Esophagus muscularis mucosa (tissue), 4 donors: ENCODE results near the gene CHD3. TPM values are rescaled to one million over a fixed set of nuclear protein-coding genes. Genes with fewer than 3 reads are reported as not detected.

Source experiments
- DNase-seq: peaks from one replicate; pipeline ENCODE4 v3.0.0-alpha.2; 2017; ENCODE audit errors: extremely low spot score
- H3K27ac ChIP-seq, 4 donors: fragments of 200-600 bp; sonication (generic); replicated peaks in 1 of 4; 1 replicate in 3 of 4; 2 replicates in 1 of 4; pipeline ENCODE4 v1.5.1; 2016 to 2019; ENCODE audit warnings: mild to moderate bottlenecking in 1 of 4
- H3K27me3 ChIP-seq, 4 donors: fragments of 200-600 bp; sonication (generic); one replicate each; pipeline versions ENCODE4 v1.5.1 to v1.6.0; 2016 to 2019
- H3K36me3 ChIP-seq, 4 donors: fragments of 200-600 bp; sonication (generic); one replicate each; pipeline ENCODE4 v1.5.1; 2016 to 2019
- H3K4me1 ChIP-seq, 4 donors: fragments of 200-600 bp; sonication (generic); one replicate each; pipeline ENCODE4 v1.5.1; 2016 to 2019
- H3K4me3 ChIP-seq, 4 donors: fragments of 200-600 bp; sonication (generic); 1 replicate in 2 of 4; 2 replicates in 2 of 4; pipeline ENCODE4 v1.5.1; 2016 to 2019; ENCODE audit warnings: mild to moderate bottlenecking in 4 of 4, moderate library complexity in 1 of 4
- H3K9me3 ChIP-seq, 4 donors: fragments of 200-600 bp; sonication (generic); 1 replicate in 3 of 4; 2 replicates in 1 of 4; pipeline ENCODE4 v1.5.1; 2016 to 2019
- EP300 ChIP-seq: sonication (generic); formaldehyde crosslinking; IDR thresholded peaks from one replicate; pipeline ENCODE4 v1.6.1; 2017; ENCODE audit warnings: antibody characterized with exemption
- POLR2A ChIP-seq: fragments of 450-650 bp; IDR thresholded peaks from one replicate; pipeline ENCODE4 v1.6.1; 2017; ENCODE audit warnings: antibody characterized with exemption, moderate library complexity, mild to moderate bottlenecking, low read depth
- POLR2AphosphoS5 ChIP-seq, 2 donors: sonication (generic); formaldehyde crosslinking; IDR thresholded peaks; one replicate each; pipeline ENCODE4 v1.6.1; 2017; ENCODE audit warnings: antibody characterized with exemption in 2 of 2
- WGBS: methylation state at CpG from one replicate; pipeline ENCODE4 v1.1.5; 2018; 5-methylcytosine and 5-hydroxymethylcytosine counted together
- intact Hi-C: fragments of 100-400 bp; cut with DNase I; formaldehyde crosslinking; loops from one replicate; pipeline ENCODE4 v1.15.1; 2023
- total RNA-seq, 4 donors: library from RNA; depleted of rRNA; stranded (reverse); fragments of >200 nt; gene quantifications; one replicate each; pipeline versions ENCODE4 v1.1.0 to v1.2.1, GENCODE V29; 2016
- TF ChIP-seq, protein P1 (sequence below), 3 experiments: fragments of 200-600 bp in 2 of 3; fragments of 450-650 bp in 1 of 3; sonication (generic) in 2 of 3; IDR thresholded peaks; one replicate each; pipeline ENCODE4 v1.5.1; 2017 to 2019; ENCODE audit warnings: antibody characterized with exemption in 3 of 3, mild to moderate bottlenecking in 2 of 3, moderate library complexity in 1 of 3

CHD3 gene
- total RNA-seq, 4 donors from 2014 or later = 82.7 to 139 (median 111) TPM

DNA sequence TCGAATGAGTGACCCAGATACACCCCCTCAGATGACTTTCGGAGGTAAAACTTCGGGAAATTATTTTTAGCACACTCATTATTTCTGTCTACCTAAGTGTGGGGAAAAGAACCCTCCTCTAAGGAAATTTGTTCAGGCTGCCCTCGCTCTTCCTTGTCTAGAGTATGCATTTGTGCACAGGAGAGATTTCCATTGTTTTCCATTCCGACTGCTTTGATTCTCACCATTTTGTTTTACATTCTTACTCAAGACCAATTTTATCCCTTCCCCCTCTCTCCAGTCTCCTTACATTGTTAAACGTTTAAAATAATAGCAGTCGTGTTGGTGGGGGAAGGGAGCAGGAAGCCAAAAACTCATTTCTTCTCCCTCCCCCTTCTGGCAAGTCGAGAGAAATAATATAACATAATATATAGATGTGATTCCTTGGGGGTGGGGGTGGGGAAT is 1.5 kb upstream of the CHD3 start:
- intact Hi-C loops = no loop called here

DNA sequence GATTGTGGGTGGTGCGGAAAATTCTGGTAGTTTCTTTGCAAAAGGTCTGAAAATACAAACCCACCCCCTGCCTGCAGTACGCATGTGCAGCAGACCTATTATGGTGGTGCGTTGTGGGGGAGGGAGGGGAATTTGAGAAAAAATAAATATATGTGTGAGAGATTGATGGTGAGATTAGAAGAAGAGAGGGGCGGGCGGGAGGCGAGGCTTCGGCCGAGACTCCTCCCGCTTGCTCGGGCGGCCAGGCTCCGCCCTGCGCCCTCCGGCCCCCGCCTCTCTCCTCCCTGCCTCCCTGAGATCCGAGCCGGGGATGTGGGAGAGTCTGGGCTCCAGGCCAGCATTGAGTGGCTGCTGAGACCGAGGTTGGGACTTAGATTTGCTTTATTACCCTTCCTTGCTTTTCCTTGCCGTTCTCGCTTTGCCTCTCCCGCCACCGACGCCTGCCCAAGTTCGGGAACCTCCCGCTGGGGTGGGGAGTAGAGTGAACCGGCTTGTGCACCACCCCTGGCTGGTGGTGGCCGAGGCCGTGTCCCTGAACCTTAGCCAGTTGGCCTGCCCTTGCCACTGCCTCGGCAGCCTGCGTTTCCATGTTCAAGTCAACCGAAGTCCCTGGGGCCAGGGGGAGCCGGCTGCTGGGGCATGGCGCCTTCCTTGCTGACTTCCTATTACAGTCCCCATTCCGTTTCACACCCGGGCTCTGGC is 956 bp upstream of the CHD3 start:
- intact Hi-C loops = no loop called here
- Histone ChIP-seq H3K27ac (peak overlapping the region; percentile 90 to 96 (median 94)), H3K4me1 (peaks cover 47 to 70% (median 66%) of the 10 kb centered on the region in 4 donors)

More for the DNA sequence above, 1.5 kb upstream of the CHD3 start:
- H3K4me1 ChIP-seq = peaks cover 47 to 76% (median 72%) of the 10 kb centered on the region in 4 donors
- 2% methylated on average over 8 of the region's 8 CpGs for WGBS
- H3K36me3 ChIP-seq = peaks cover 0 to 15% (median 11%) of the 10 kb centered on the region in 4 donors
- no peak for DNase-seq
- peak overlapping the region; percentile 84 to 93 (median 90) for H3K4me3 ChIP-seq
- H3K9me3 ChIP-seq = no peaks in the 10 kb centered on the region
- no peaks in the 10 kb centered on the region for H3K27me3 ChIP-seq
- H3K27ac ChIP-seq = peak overlapping the region; percentile 90 to 96 (median 94)
- no peak for TF ChIP-seq POLR2AphosphoS5 (IDR thresholded peaks at IDR 0.05)
- TF ChIP-seq EP300 = no peak
- no peak for TF ChIP-seq POLR2A

DNA sequence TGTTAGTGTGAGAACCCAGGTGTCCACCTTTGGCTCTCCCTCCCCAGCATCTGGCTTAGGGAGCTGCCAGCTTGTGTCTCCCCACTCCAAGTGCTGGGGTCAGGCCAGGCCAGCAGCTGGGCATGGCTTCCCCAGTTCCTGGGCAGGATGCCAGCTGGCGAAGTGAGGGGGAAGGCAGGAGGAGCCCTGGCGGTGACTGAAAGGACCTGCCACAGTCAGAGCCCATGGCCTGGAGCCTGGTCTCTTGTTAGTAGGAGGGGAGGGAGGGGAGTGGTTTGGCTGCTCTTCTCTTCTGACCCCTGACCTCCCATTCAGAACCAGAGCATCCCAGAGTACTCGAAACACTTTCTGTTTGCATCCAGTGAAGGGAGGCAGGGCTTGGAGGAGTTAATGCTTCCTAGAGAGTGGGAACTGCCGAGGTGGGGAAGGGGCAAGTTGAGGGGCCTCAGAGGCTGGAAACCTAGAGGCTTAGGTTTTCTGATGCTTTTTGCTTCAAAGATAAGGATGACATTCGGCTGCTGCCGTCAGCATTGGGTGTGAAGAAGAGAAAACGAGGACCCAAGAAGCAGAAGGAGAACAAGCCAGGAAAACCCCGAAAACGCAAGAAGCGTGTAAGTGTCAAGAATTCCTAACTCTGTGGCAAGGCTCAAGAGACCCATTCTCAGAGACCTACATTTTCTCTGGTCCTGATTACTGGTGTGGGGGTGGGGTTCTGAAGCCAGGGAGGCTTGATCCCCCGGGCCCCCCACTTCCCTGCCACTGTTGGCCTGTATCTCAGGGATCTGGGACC is 772 bp downstream of the CHD3 start:
- Histone ChIP-seq H3K36me3 (peaks cover 9 to 37% (median 24%) of the 10 kb centered on the region in 4 donors), H3K4me1 (peaks cover 44 to 58% (median 53%) of the 10 kb centered on the region in 4 donors), H3K4me3 (peak overlapping the region; percentile 27 to 93 (median 86)), H3K27me3 (no peaks in the 10 kb centered on the region), H3K9me3 (no peaks in the 10 kb centered on the region), H3K27ac (peak overlapping the region; percentile 90 to 96 (median 94))
- DNase-seq = peak; percentile 96
- intact Hi-C loops = no loop called here
- TF ChIP-seq, protein P1, sequence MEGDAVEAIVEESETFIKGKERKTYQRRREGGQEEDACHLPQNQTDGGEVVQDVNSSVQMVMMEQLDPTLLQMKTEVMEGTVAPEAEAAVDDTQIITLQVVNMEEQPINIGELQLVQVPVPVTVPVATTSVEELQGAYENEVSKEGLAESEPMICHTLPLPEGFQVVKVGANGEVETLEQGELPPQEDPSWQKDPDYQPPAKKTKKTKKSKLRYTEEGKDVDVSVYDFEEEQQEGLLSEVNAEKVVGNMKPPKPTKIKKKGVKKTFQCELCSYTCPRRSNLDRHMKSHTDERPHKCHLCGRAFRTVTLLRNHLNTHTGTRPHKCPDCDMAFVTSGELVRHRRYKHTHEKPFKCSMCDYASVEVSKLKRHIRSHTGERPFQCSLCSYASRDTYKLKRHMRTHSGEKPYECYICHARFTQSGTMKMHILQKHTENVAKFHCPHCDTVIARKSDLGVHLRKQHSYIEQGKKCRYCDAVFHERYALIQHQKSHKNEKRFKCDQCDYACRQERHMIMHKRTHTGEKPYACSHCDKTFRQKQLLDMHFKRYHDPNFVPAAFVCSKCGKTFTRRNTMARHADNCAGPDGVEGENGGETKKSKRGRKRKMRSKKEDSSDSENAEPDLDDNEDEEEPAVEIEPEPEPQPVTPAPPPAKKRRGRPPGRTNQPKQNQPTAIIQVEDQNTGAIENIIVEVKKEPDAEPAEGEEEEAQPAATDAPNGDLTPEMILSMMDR (IDR thresholded peaks at IDR 0.05) = peak; percentile 23 to 68 (median 41)
- TF ChIP-seq EP300 (no peak), POLR2AphosphoS5 (IDR thresholded peaks at IDR 0.05) (peak; percentile 92 to 99), POLR2A (no peak)
- WGBS = 13% methylated on average over 11 of the region's 11 CpGs

More for the DNA sequence above, 956 bp upstream of the CHD3 start:
- no peaks in the 10 kb centered on the region for H3K9me3 ChIP-seq
- TF ChIP-seq, protein P1 (IDR thresholded peaks at IDR 0.05) = no peak
- peak; percentile 67 to 82 for TF ChIP-seq POLR2AphosphoS5 (IDR thresholded peaks at IDR 0.05)
- 1% methylated on average over 27 of the region's 35 CpGs for WGBS
- peak; percentile 97 for DNase-seq
- H3K27me3 ChIP-seq = no peaks in the 10 kb centered on the region
- H3K4me3 ChIP-seq = peak overlapping the region; percentile 84 to 93 (median 90)
- peaks cover 0 to 20% (median 11%) of the 10 kb centered on the region in 4 donors for H3K36me3 ChIP-seq

DNA sequence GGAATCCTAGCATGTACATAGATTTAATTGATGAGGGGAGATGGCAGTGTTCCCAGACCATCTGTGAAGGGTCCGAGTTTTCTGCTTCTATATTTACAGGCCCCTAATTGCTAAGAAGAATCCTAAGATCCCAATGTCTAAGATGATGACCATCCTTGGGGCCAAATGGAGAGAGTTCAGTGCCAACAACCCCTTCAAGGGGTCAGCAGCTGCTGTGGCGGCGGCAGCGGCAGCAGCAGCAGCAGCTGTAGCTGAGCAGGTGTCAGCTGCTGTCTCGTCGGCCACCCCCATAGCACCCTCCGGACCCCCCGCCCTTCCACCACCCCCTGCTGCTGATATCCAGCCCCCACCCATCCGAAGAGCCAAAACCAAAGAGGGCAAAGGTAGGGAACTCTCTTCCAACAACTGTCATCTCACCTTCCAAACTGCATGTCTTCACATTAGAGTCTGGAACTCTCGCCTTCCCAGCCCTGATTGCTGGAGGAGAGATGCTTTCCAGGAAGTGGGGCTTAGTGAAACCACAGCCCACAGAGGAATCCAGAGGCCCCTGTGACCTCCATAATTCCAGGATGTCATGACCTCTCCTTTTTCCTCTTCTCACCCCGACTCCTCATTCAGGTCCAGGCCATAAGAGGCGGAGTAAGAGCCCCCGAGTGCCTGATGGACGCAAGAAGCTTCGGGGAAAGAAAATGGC is 4.7 kb downstream of the CHD3 start:
- no peak for TF ChIP-seq POLR2A
- TF ChIP-seq, protein P1 (IDR thresholded peaks at IDR 0.05) = no peak
- no peak for TF ChIP-seq POLR2AphosphoS5 (IDR thresholded peaks at IDR 0.05)
- TF ChIP-seq EP300 = no peak
- intact Hi-C loops = loop anchor here (5.0 kb wide), 1 partner anchor 71 kb away; no protein-coding TSS in a partner anchor
- no peak overlapping the region for H3K27ac ChIP-seq
- 66% methylated on average over 12 of the region's 15 CpGs for WGBS
- H3K27me3 ChIP-seq = no peaks in the 10 kb centered on the region
- peaks cover 20 to 77% (median 53%) of the 10 kb centered on the region in 4 donors for H3K36me3 ChIP-seq
- H3K9me3 ChIP-seq = no peaks in the 10 kb centered on the region
- no peak overlapping the region for H3K4me3 ChIP-seq
- no peak for DNase-seq
- H3K4me1 ChIP-seq = peaks cover 19 to 26% (median 22%) of the 10 kb centered on the region in 4 donors
